OCI-LY7 (cell line): Measurements from ENCODE around the gene ANGPT4. TPM values are rescaled to one million over a fixed set of nuclear protein-coding genes. Genes with fewer than 3 reads are reported as not detected.

Experiments
- BruUV-seq: library from RNA; stranded (reverse); fragments of 400-500 nt; replicated peaks from 2 replicates; lab custom pipeline; 2021; lab: Mats Ljungman, UMichigan
- CTCF ChIA-PET: fragments of 300-600 bp; sonication (Branson Sonifier 250); formaldehyde crosslinking; loops from one replicate; lab custom pipeline; 2022; ENCODE audit warnings: antibody characterized with exemption; ENCODE audit not compliant: unreplicated experiment; lab: Charles Lee
- POLR2A ChIA-PET: fragments of 300-600 bp; sonication (Branson Sonifier 250); formaldehyde crosslinking; loops from one replicate; lab custom pipeline; 2022; ENCODE audit warnings: antibody characterized with exemption; lab: Charles Lee
- DNase-seq: peaks from one replicate; pipeline ENCODE4 v3.0.0-alpha.2; 2015; ENCODE audit warnings: low spot score
- H2AFZ ChIP-seq: fragments of 200-600 bp; sonication (generic), shearing (Covaris generic); 2 replicates; pipeline ENCODE4 v1.6.1; 2014; ENCODE audit warnings: mild to moderate bottlenecking, antibody characterized with exemption, low read length, moderate library complexity
- H3K27ac ChIP-seq: fragments of 200-600 bp; sonication (generic); 2 replicates; pipeline ENCODE4 v1.5.1; 2014; ENCODE audit warnings: mixed run types, low read depth, mild to moderate bottlenecking, moderate library complexity, low read length, inconsistent platforms; ENCODE audit not compliant: poor library complexity, severe bottlenecking
- H3K36me3 ChIP-seq: fragments of 200-600 bp; sonication (generic); 2 replicates; pipeline ENCODE4 v1.6.1; 2014; ENCODE audit warnings: mild to moderate bottlenecking, antibody characterized with exemption, low read length, moderate library complexity, mixed read lengths; ENCODE audit not compliant: insufficient read depth
- H3K4me1 ChIP-seq: fragments of 200-600 bp; sonication (generic); 2 replicates; pipeline ENCODE4 v1.5.1; 2014; ENCODE audit warnings: mild to moderate bottlenecking, low read length; ENCODE audit not compliant: insufficient read depth, poor library complexity, severe bottlenecking
- H3K4me2 ChIP-seq: fragments of 200-600 bp; sonication (generic); 2 replicates; pipeline ENCODE4 v1.6.1; 2014; ENCODE audit warnings: mild to moderate bottlenecking, low read length
- H3K4me3 ChIP-seq: fragments of 200-600 bp; sonication (generic); 2 replicates; pipeline ENCODE4 v1.5.1; 2014; ENCODE audit warnings: mild to moderate bottlenecking, low read depth, low read length; ENCODE audit not compliant: poor library complexity, severe bottlenecking
- H3K79me2 ChIP-seq: fragments of 200-600 bp; sonication (generic); 2 replicates; pipeline ENCODE4 v1.6.1; 2016; ENCODE audit warnings: low read depth, mild to moderate bottlenecking, low read length, moderate library complexity, mixed read lengths; ENCODE audit not compliant: insufficient read depth
- H3K9me2 ChIP-seq: fragments of 200-600 bp; sonication (generic); 2 replicates; pipeline ENCODE4 v1.6.1; 2016; ENCODE audit warnings: mild to moderate bottlenecking, low read length, mixed read lengths; ENCODE audit not compliant: insufficient read depth
- H3K9me3 ChIP-seq: fragments of 200-600 bp; sonication (generic); 2 replicates; pipeline ENCODE4 v1.6.1; 2014; ENCODE audit warnings: mild to moderate bottlenecking, mixed run types, low read length, mixed read lengths
- H4K20me1 ChIP-seq: fragments of 200-600 bp; sonication (generic); 2 replicates; pipeline ENCODE4 v1.6.1; 2014; ENCODE audit warnings: mild to moderate bottlenecking, antibody characterized with exemption, low read length, moderate library complexity, mixed read lengths; ENCODE audit not compliant: insufficient read depth
- CTCF ChIP-seq: fragments of 200-600 bp; sonication (generic); conservative IDR thresholded peaks from 2 replicates; pipeline ENCODE4 v1.5.1; 2014; ENCODE audit warnings: mild to moderate bottlenecking, antibody characterized with exemption, low read length, moderate library complexity, mixed read lengths
- EZH2phosphoT487 ChIP-seq: fragments of 200-600 bp; sonication (generic); IDR thresholded peaks from 2 replicates; pipeline ENCODE4 v1.6.1; 2018; ENCODE audit warnings: low read depth, borderline replicate concordance, mild to moderate bottlenecking, mixed run types, antibody characterized with exemption, low read length, moderate library complexity, mixed read lengths
- intact Hi-C: fragments of 100-400 bp; cut with micrococcal nuclease; formaldehyde crosslinking; loops from one replicate; pipeline ENCODE4 v1.10.0; 2022; ENCODE audit not compliant: unreplicated experiment
- total RNA-seq, 2 experiments: library from RNA; depleted of rRNA in 1 of 2; stranded (reverse); fragments of >200 nt in 1 of 2; shearing (Covaris generic) in 1 of 2; gene quantifications; 2 replicates each; pipeline ENCODE4 v1.2.3, GENCODE V29; 2014 to 2022

ANGPT4 gene
- total RNA-seq, 2 experiments from 2014 or later = not detected

GRCh38 chr20:834151-834746 is 81.9 kb downstream of the ANGPT4 start:
- H3K79me2 ChIP-seq = peaks cover 19% of the 10 kb centered on the region; the same call in 1 of the 2 replicates
- ChIA-PET POLR2A (interaction anchor here (0.6 to 4.9 kb wide), 4 partner anchors 10 to 1755 kb away, joined by 3 to 40 read pairs (median 17); no protein-coding TSS in a partner anchor), CTCF (interaction anchor here (1.5 kb wide), 2 partner anchors 9 to 10 kb away, joined by 3 to 7 read pairs; no protein-coding TSS in a partner anchor)
- peak overlapping the region; percentile 49 for H3K27ac ChIP-seq
- intact Hi-C loops = loop anchor here (10.0 kb wide), 1 partner anchor 179 kb away; the partner anchor contains the start of gene SRXN1
- H3K36me3 ChIP-seq = no peaks in the 10 kb centered on the region
- peaks cover 34% of the 10 kb centered on the region for H3K4me1 ChIP-seq
- H3K9me2 ChIP-seq = no peaks in the 10 kb centered on the region
- TSS peak; percentile 77 for BruUV-seq
- H3K4me2 ChIP-seq = peak overlapping the region; percentile 99
- no peaks in the 10 kb centered on the region for H3K9me3 ChIP-seq
- TF ChIP-seq EZH2phosphoT487 (no peak), CTCF (no peak)
- H4K20me1 ChIP-seq = no peaks in the 10 kb centered on the region
- H3K4me3 ChIP-seq = peak overlapping the region; percentile 84
- peak overlapping the region; percentile 83; the same call in 1 of the 2 replicates for H2AFZ ChIP-seq
- no peak for DNase-seq

GRCh38 chr20:833450-834150 is 82.5 kb downstream of the ANGPT4 start, which contains the start of gene FAM110A:
FAM110A (plus strand) TSS chr20:833715; CDS start chr20:844805, 11,090 bp downstream.
- H3K9me3 ChIP-seq = no peaks in the 10 kb centered on the region
- intact Hi-C loops = loop anchor here (1.0 to 10.0 kb wide), 2 partner anchors 11 to 179 kb away; partner anchors contain the start of gene SRXN1
- ChIA-PET CTCF (interaction anchor here (0.9 to 1.5 kb wide), 5 partner anchors 9 to 256 kb away, joined by 3 to 7 read pairs (median 3); no protein-coding TSS in a partner anchor), POLR2A (interaction anchor here (0.7 to 4.9 kb wide), 9 partner anchors 10 to 640 kb away, joined by 3 to 40 read pairs (median 3); no protein-coding TSS in a partner anchor)
- peak; percentile 95 for DNase-seq
- peak within 1 kb of the TSS; percentile 83 for H2AFZ ChIP-seq
- H3K36me3 ChIP-seq = no peaks in the 10 kb centered on the region
- peak within 1 kb of the TSS; percentile 99 for H3K4me2 ChIP-seq
- no TSS peak for BruUV-seq
- no peaks in the 10 kb centered on the region for H4K20me1 ChIP-seq
- H3K27ac ChIP-seq = peak within 1 kb of the TSS; percentile 49
- H3K9me2 ChIP-seq = no peaks in the 10 kb centered on the region
- TF ChIP-seq EZH2phosphoT487 (no peak), CTCF (no peak)
- peaks cover 19% of the 10 kb centered on the region; the same call in 1 of the 2 replicates for H3K79me2 ChIP-seq
- H3K4me3 ChIP-seq = peak within 1 kb of the TSS; percentile 84
- peaks cover 34% of the 10 kb centered on the region for H3K4me1 ChIP-seq
